ENCODE data around the gene ASF1A.

The ASF1A gene

DNA sequence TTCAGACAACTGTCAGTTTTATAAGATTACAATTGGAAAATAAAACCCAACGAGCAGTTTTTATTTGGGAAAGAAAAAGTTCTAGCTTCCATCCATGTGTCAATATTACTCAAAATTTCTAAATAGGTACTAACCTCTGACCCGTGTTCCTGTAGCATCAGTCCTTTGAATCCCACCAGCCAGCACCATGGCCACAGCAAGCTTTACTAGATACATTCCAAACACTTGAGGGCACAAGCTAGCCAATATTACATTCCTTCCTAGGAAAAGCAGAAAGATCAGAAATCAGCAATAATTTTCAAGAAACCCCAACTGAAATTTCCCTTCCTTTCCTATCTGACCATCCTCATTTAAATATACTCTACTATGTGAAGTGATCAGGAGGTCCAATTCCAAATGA is 19.2 kb downstream of the ASF1A start:
- DNase-seq (ENCODE audit: low read depth in 2 of 2), result no peak

DNA sequence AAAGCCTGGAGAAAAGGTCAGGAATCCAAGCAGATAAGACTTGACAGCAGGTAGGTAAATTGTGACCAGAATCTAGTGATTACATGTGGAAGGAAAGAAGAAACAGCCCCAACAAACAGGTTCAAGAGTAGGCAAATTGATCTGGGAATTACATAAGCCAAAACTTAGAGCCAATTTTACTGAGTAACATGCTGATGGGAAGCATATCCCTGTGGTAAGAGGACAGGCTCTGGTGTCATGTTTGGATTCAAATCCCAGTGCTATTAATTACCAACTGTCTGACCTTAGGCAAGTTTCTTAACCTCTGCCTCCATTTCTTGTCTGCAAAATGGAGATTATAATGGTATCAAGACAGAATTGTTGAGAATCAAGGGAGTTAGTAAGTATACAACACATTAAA is 20.6 kb downstream of the ASF1A start:
- DNase-seq (ENCODE audit: low read depth in 2 of 2), result no peak

DNA sequence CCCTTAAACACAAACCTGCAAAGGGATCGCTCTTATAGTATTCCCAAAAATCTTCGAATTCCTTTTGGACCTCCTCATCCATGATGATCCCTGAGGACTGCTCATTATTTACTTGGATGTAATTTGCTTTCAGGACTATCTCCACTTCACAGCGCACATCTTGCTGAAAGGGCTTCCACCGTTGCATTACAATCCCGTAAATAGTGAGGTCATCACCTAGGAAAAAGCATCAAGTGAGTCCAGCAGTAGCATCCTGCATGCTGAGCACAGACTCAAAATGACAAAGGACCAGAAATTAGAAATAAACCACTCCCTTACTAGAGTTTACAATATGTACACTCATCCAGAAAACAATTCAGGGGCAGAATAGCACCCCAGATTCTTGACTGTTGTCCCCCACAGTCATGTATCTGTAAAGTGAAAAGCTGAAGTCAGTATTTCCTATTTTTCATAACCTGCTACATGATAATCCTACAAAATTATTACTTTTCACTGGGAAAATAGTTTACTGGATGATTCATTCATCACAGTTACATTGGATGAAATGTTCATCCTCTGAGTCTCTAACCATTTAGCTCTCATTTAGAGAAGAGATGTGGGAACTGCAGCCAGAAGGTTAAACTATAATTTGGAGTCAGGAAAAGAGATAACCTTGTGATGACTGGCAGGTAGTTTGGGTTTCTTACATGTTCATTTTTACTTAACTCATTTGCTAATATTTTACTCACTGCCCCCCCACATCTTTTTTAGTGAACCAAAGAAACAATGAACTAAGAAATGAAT is 23.8 kb downstream of the ASF1A start:
- no peak for DNase-seq (ENCODE audit: low read depth in 2 of 2)

- no peak for DNase-seq (ENCODE audit: low read depth in 2 of 2)
Observed at GRCh38 chr6:118918329-118918725, 24.4 kb downstream of the ASF1A start.

DNA sequence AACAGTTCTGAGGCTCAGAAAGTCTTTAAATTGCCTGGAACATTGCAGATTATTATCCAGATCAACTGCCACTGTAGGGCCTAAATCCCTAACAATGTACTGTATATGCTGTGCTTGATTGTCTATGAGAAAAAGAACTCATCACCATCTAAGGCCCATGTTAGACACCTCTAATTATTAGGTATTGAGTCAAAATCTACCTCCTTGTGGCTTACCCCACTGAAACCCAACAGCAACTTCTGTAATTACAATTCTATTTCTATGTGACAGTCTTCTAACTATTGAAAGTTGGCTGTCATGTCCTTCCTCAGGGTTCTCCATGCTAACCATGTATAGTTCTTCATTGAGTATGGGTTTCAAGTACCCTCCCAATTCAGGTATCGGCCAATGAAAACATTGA is 27.1 kb downstream of the ASF1A start:
- no peak for DNase-seq (ENCODE audit: low read depth in 2 of 2)

GRCh38 chr6:118923035-118923434 is 29.1 kb downstream of the ASF1A start:
- no peak for DNase-seq (ENCODE audit: low read depth in 2 of 2)

GRCh38 chr6:118930680-118931079 is 36.7 kb downstream of the ASF1A start:
- DNase-seq (ENCODE audit: low read depth in 2 of 2), result no peak

DNA sequence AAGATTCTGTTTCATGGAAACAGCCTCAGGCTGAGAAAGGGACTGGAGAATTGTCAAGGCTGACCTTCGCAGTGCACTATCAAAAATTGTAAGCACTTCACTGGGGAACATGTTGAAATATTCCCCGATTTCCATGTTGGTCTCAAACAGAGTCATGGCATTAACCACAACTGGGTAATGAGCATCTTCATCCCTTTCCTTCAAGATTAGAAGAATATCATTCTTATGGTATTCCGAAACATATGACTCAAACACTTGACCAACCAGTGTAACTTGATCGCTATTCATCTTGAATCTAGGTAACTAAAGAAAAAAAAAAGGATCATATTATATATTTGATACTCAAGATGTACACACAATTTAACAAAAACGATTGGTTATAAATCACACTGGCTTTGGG is 37.5 kb downstream of the ASF1A start:
- DNase-seq (ENCODE audit: low read depth in 2 of 2), result no peak

DNA sequence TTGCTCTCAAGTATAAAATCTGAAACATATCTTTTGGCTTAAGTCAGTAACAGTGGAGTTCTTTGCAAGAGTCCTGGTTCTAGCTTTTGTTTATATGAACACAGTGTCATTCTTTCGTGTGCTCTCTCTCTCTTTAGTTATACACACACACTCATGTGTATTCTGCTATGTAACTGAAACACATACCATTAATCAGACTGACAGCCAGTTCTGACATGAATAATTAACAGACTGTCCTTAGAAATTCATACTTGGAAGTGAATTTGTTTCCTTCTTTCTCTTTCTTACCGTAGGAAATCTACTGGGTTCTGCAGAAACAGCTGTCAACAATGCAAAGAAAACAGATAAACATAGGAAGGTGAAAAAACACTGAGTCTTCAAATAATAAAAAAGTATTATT is 38.5 kb downstream of the ASF1A start:
- DNase-seq (ENCODE audit: low read depth in 2 of 2), result no peak

DNA sequence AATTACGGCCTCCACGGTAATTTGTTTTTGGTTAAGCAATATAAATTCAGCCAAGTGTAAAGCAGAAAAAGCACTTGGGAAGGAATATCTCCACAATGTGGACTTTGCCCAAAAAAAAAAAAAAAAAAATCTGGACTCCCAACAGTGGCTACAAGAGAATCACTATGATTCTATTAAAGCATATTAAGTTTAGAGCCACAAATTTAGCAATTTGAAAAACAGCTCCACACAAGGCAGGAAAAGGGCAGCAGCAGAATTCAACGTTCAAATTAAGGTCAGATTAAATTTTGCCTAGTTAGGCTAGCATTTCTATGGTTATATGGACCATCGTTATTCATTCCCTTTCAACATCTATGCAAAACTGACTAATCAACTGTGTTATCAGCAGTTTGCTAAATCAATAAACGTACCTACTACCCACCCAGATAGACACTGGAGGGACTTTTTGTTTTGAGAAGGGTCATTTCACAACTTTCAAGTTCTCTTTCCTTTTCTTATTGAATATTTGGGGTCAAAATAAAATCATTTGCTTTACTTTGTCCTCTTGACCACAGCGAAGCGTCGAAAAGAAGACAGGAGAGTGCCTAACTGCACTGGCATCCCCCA is 40.0 kb downstream of the ASF1A start:
- DNase-seq (ENCODE audit: low read depth in 2 of 2), result no peak

DNA sequence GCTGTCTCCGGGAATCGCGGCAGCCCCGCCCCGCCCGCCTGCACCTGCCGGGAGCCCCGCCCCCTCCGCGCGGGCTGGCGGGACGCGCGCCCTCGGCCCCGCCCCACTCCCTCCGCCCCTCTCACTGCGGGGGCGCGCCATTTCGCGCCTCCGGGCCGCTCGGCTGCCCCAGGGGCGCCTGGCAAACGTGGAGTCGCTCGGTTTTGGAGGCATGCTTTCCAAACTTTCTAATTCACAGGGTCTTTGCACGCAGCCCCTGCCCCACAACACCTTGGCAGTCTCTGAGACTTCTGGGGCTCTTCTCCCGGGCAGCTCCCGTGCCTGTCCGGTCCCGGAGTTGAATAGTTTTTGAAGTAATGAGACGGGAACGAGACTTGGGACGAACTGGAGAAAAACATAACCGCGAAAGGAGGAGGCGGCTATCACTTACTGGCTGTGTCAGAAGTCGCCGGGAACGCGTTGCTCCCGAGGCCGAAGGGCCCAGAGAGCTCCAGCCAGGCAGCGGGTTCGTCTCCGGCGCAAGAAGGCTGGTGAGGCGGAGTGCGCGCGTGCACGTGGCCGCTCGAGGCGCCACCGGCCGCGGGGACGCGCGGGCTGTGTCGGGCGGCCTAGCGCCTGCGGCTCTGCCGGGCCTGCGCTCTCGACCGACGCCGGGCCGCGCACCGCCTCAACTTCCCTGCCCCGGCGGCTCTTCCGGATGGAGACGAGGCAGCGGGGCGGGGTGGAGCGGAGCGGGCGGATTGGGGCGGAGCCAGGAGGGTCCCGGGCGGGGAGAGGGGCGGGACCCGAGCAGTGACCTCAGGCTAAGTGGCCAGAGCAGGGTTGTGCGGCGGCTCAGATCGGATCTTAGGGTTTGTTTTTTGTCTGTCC is 40.7 kb downstream of the ASF1A start, which contains the start of gene MCM9:
MCM9 (minus strand) TSS at position 699 of the 870 bp plus-strand sequence. CDS start 3,436 bp downstream, outside the sequence.
- DNase-seq (ENCODE audit: low read depth in 2 of 2), result peak; percentile 70 to 72

GRCh38 chr6:118935331-118935668 is 41.3 kb downstream of the ASF1A start:
- no peak for DNase-seq (ENCODE audit: low read depth in 2 of 2)

GRCh38 chr6:118935978-118936703 is 42.2 kb downstream of the ASF1A start:
- no peak for DNase-seq (ENCODE audit: low read depth in 2 of 2)

- no peak for DNase-seq (ENCODE audit: low read depth in 2 of 2)
Observed at GRCh38 chr6:118939683-118940082, 45.7 kb downstream of the ASF1A start.

- no peak for DNase-seq (ENCODE audit: low read depth in 2 of 2)
Observed at GRCh38 chr6:118940770-118941169, 46.8 kb downstream of the ASF1A start.

- no peak for DNase-seq (ENCODE audit: low read depth in 2 of 2)
Observed at GRCh38 chr6:118945217-118945616, 51.3 kb downstream of the ASF1A start.

DNA sequence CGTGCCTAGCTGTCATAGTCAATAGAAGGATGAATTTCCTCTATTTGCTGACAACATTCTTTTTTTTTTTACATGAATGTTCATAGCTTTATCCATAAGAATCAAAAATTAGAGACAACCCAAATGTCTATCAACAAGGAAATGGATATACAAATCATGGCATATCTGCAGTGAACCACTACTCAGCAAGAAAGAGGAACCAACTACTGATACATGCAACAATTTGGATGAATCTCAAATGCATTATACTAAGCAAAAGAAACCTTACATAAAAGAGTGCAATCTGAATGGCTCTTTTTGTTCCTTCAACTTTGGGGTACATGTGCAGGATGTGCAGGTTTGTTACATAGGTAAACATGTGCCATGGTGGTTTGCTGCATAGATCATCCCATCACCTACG is 58.7 kb downstream of the ASF1A start:
- DNase-seq (ENCODE audit: low read depth in 2 of 2), result no peak

GRCh38 chr6:118953391-118953790 is 59.4 kb downstream of the ASF1A start:
- DNase-seq (ENCODE audit: low read depth in 2 of 2), result no peak
